HepG2 (cell line): Measurements from ENCODE around the gene TEKT2.

Experiments used
- HMGXB4 ChIP-seq, 2 experiments: sonication (generic) in 1 of 2; formaldehyde crosslinking in 1 of 2; IDR thresholded peaks; 2 replicates each; pipeline versions ENCODE4 v1.4.0 to v1.6.1; 2018 to 2020; ENCODE audit warnings: missing genetic modification reagents in 2 of 2, borderline replicate concordance in 1 of 2, low read depth in 1 of 2, mild to moderate bottlenecking in 1 of 2, missing biosample characterization in 1 of 2
- RNF2 ChIP-seq: fragments of 450-650 bp; conservative IDR thresholded peaks from 2 replicates; pipeline ENCODE4 v1.6.1; 2016; ENCODE audit warnings: low read depth
- SIN3A ChIP-seq: IDR thresholded peaks from 2 replicates; pipeline ENCODE4 v1.6.1; 2011; ENCODE audit warnings: low read depth, mild to moderate bottlenecking, control low read depth, low read length, borderline replicate concordance
- SP5 ChIP-seq: IDR thresholded peaks from 2 replicates; pipeline ENCODE4 v1.6.1; 2016; ENCODE audit warnings: low read depth, borderline replicate concordance
- ZMYM2 ChIP-seq: sonication (generic); formaldehyde crosslinking; IDR thresholded peaks from 2 replicates; pipeline ENCODE4 v1.8.0; 2022; ENCODE audit warnings: mild to moderate bottlenecking, missing genetic modification reagents
- ZNF121 ChIP-seq: sonication (generic); formaldehyde crosslinking; IDR thresholded peaks from 2 replicates; pipeline ENCODE4 v1.5.0; 2020; ENCODE audit warnings: mild to moderate bottlenecking, missing genetic modification reagents
- ZNF335 ChIP-seq: sonication (generic); formaldehyde crosslinking; IDR thresholded peaks from 2 replicates; pipeline ENCODE4 v1.4.0; 2020; ENCODE audit warnings: missing genetic modification reagents
- ZNF350 ChIP-seq: sonication (generic); formaldehyde crosslinking; IDR thresholded peaks from 2 replicates; pipeline ENCODE4 v1.4.0; 2020; ENCODE audit warnings: mild to moderate bottlenecking, low read depth, missing genetic modification reagents, borderline replicate concordance
- ZNF7 ChIP-seq: IDR thresholded peaks from 2 replicates; pipeline ENCODE4 v1.6.1; 2016; ENCODE audit warnings: missing biosample characterization, missing genetic modification reagents
- ZNF724P ChIP-seq: sonication (generic); formaldehyde crosslinking; IDR thresholded peaks from 2 replicates; pipeline ENCODE4 v1.8.0; 2022; ENCODE audit warnings: missing genetic modification reagents, borderline replicate concordance
- TF ChIP-seq, protein P1 (sequence below): sonication (generic); formaldehyde crosslinking; IDR thresholded peaks from 2 replicates; pipeline ENCODE4 v1.5.0; 2020; ENCODE audit warnings: mild to moderate bottlenecking, missing genetic modification reagents
- TF ChIP-seq, protein P2 (sequence below): IDR thresholded peaks from 2 replicates; pipeline ENCODE4 v1.6.1; 2016; ENCODE audit warnings: mild to moderate bottlenecking
- TF ChIP-seq, protein P3 (sequence below): sonication (generic); formaldehyde crosslinking; conservative IDR thresholded peaks from 2 replicates; pipeline ENCODE4 v1.4.0; 2020; ENCODE audit warnings: missing genetic modification reagents
- TF ChIP-seq, protein P4 (sequence below): sonication (generic); formaldehyde crosslinking; IDR thresholded peaks from 2 replicates; pipeline ENCODE4 v1.5.0; 2020; ENCODE audit warnings: mild to moderate bottlenecking, missing genetic modification reagents, moderate library complexity

GRCh38 chr1:36034692-36035091, 49.2 kb upstream of the TEKT2 start:
- no peak for TF ChIP-seq RNF2
- no peak for TF ChIP-seq ZMYM2 (CRISPR knock-in tag)
- TF ChIP-seq, protein P1, sequence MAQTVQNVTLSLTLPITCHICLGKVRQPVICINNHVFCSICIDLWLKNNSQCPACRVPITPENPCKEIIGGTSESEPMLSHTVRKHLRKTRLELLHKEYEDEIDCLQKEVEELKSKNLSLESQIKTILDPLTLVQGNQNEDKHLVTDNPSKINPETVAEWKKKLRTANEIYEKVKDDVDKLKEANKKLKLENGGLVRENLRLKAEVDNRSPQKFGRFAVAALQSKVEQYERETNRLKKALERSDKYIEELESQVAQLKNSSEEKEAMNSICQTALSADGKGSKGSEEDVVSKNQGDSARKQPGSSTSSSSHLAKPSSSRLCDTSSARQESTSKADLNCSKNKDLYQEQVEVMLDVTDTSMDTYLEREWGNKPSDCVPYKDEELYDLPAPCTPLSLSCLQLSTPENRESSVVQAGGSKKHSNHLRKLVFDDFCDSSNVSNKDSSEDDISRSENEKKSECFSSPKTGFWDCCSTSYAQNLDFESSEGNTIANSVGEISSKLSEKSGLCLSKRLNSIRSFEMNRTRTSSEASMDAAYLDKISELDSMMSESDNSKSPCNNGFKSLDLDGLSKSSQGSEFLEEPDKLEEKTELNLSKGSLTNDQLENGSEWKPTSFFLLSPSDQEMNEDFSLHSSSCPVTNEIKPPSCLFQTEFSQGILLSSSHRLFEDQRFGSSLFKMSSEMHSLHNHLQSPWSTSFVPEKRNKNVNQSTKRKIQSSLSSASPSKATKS (CRISPR knock-in tag) = no peak
- TF ChIP-seq ZNF121 (CRISPR knock-in tag) = no peak
- TF ChIP-seq, protein P2, sequence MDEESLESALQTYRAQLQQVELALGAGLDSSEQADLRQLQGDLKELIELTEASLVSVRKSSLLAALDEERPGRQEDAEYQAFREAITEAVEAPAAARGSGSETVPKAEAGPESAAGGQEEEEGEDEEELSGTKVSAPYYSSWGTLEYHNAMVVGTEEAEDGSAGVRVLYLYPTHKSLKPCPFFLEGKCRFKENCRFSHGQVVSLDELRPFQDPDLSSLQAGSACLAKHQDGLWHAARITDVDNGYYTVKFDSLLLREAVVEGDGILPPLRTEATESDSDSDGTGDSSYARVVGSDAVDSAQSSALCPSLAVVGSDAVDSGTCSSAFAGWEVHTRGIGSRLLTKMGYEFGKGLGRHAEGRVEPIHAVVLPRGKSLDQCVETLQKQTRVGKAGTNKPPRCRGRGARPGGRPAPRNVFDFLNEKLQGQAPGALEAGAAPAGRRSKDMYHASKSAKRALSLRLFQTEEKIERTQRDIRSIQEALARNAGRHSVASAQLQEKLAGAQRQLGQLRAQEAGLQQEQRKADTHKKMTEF (CRISPR knock-in tag) = no peak
- no peak for TF ChIP-seq ZNF335 (CRISPR knock-in tag)
- TF ChIP-seq ZNF7 (CRISPR knock-in tag) = no peak
- TF ChIP-seq SIN3A = no peak
- TF ChIP-seq HMGXB4 (CRISPR knock-in tag; IDR thresholded peaks at IDR 0.05; ENCODE audit: borderline replicate concordance in 1 of 2, low read depth in 1 of 2) = no peak
- TF ChIP-seq, protein P3, sequence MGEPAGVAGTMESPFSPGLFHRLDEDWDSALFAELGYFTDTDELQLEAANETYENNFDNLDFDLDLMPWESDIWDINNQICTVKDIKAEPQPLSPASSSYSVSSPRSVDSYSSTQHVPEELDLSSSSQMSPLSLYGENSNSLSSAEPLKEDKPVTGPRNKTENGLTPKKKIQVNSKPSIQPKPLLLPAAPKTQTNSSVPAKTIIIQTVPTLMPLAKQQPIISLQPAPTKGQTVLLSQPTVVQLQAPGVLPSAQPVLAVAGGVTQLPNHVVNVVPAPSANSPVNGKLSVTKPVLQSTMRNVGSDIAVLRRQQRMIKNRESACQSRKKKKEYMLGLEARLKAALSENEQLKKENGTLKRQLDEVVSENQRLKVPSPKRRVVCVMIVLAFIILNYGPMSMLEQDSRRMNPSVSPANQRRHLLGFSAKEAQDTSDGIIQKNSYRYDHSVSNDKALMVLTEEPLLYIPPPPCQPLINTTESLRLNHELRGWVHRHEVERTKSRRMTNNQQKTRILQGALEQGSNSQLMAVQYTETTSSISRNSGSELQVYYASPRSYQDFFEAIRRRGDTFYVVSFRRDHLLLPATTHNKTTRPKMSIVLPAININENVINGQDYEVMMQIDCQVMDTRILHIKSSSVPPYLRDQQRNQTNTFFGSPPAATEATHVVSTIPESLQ (CRISPR knock-in tag) = no peak
- TF ChIP-seq SP5 (CRISPR knock-in tag) = no peak
- TF ChIP-seq ZNF724P (CRISPR knock-in tag) = no peak
- TF ChIP-seq, protein P4, sequence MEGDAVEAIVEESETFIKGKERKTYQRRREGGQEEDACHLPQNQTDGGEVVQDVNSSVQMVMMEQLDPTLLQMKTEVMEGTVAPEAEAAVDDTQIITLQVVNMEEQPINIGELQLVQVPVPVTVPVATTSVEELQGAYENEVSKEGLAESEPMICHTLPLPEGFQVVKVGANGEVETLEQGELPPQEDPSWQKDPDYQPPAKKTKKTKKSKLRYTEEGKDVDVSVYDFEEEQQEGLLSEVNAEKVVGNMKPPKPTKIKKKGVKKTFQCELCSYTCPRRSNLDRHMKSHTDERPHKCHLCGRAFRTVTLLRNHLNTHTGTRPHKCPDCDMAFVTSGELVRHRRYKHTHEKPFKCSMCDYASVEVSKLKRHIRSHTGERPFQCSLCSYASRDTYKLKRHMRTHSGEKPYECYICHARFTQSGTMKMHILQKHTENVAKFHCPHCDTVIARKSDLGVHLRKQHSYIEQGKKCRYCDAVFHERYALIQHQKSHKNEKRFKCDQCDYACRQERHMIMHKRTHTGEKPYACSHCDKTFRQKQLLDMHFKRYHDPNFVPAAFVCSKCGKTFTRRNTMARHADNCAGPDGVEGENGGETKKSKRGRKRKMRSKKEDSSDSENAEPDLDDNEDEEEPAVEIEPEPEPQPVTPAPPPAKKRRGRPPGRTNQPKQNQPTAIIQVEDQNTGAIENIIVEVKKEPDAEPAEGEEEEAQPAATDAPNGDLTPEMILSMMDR (CRISPR knock-in tag) = no peak
- TF ChIP-seq ZNF350 (CRISPR knock-in tag) = no peak
